ENCODE measurements around the gene EBF3.

Gene EBF3

DNA sequence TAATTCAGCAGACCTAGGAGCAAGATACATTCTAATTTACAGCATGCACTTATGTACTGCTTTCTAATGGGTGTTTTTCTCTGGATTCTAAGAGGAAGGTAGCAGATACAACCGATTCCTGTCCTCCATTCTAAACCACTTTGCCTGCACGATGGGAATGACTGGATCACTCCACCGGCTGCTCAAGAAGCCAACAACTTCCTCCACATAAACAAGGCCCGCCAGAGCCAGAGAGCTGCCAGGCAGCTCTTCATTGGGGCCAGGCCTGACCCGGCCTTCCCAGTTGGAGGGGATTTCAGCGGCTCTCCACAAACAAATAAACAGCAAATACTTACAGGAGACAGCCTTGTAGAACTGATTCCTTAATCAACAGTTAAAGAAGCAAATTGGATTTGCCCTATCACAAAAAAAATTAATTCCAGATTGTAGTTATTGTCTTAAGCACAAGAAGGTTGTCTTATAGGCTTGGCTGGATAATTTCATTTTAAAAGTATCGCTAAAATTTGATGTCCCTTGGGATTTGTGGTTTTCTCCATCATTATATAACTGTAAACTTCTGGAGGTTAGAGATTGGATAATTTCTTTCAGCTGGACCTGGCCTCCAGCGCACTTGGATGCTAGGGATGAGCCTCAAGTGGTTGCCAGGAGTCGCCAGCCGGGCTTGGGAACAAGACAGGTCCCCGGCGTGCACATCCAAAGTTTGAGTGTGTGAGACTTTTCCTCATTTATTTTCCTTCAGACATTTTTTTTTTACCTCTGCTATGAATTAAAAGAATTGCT, 20.9 kb downstream of the EBF3 start:
- DNase-seq (ENCODE audit: low read depth in 2 of 2) = no peak

DNA sequence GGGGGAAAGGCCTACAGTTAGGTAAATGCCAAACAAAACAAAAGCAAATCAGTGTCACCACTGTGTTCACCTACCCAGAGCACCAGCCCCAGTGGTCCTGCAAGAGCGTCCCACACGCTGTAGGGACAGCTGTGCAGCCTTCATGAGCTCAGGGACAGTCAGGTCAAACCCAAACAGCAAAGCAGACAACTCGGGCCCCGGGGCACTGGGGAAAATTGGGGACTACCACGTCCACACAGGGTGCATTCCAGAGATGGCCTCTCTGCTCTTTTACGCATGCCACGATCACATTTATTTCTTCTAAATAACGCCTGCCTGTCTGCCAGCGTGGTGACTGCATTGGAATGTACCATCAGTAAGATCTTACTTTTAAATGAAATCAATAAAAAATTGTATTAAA, 21.7 kb downstream of the EBF3 start:
- DNase-seq (ENCODE audit: low read depth in 2 of 2) = no peak

DNA sequence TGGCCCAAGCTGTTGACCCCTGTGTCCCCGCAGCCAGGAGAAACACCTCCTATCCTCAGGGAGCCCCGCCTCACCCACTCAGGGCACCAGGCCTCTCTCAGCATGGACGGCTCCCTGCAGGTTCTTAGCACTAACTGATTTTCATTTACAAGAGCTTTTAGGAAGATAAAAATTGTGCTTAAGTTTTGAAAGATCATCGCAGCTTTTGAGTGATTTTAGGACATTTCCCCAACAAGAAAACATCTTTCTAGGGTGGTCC, 22.1 kb downstream of the EBF3 start:
- DNase-seq (ENCODE audit: low read depth in 2 of 2) = no peak

DNA sequence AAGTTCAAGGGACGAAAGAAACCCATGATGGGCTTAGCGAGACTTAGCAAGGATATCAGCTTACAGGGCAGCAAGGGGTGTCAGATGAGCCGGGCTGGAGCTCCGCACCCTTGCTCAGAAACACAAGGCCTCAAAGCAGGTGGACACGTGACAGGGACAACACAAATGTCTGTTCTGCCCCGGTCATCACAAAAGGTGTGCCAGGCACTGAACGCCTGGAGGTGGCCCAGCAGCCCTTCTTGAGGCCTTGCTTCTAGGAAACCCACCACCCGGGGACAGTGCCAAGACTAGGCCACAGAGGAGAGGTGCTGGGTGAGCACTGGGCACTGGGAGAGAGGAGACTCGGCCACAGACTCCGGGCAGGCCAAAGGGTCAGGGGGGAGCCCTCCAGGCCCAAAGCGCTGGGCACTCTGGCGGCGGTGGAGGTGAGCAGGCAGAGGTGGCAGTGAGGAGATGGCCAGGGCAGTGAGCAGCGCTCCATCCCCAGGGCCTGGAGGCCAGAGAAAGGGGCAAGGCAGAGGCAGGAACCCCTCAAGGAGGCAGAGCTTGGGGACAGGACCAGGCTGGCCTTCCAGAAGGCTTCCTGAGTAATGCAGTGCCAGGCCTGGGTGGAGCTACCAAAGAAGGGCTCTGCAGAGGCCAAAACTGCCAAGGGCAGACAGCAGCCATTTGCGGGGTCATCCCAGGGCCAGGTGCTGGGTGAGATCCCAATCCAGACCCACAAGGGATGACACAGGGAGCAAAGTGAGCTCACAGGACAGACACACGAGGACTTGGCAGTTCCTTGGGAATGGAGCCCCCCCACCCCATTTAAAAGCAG, 22.7 kb downstream of the EBF3 start:
- no peak for DNase-seq (ENCODE audit: low read depth in 2 of 2)

DNA sequence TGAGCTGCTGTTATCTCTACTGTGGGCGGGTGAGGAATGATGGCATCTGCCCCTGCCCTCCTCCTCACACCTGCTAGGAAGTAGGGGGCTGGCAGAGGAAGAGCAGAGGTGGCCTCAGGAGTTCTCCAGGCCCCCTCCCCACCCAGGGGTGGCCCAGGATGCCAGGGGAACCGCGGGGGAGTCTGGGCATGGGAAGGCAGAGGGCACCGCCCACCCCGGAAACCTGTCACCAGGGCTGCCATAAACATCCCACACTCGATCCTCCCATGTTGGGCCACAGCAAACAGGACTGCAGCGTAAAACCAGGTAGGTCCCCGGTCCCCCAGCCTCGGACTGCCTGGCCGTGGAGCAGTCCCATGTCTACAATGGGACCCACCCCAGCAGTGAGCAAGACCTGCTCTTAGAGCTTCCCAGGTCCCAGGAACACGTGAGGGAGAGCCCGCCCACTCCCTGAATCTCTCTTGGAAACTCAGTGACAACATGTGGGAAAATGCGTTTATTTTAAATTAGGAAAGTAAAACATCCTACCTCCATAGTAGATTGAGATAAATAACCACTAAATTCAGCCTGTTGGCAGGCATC, 23.4 kb downstream of the EBF3 start:
- DNase-seq (ENCODE audit: low read depth in 2 of 2) = no peak

DNA sequence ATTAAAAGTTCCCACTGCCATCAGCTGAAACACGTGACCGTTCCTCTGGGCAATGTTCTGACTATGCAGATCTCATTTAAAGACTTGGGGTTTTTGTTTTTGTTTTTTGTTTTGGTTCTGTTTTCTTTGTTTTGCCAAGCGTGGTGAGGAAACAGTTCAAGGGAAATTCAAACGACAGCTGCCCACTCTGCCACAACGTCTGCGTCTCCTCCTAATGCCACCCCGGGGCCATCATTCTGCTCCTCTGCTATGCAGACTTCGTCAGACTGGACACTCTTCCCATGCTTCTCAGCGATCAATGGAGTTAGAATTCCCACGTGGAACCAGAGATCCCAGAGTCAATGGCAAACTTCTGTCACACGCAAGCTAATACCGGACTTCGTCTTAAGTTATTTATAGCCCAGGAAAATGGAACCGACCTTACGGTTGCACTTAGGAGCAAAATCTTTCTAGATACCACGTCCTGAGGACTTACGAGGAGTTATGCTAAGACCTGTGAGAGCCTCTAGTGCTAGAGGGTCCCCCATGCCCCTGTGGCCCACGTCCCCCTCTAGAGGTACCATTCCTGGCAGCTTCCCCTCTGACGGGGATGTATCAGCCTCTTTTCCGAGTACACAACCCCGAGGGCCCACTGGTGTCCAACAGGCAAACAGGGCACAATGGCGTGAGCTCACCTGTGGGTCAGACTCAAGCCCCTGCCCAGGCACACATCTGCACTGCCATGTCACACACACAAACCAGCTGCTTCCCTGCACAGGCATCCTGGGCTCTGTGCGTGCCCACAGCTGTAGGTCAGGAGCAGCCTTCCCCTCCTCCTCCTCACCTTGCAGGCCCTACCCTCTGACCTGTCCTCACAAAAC, 24.4 kb downstream of the EBF3 start:
- no peak for DNase-seq (ENCODE audit: low read depth in 2 of 2)

DNA sequence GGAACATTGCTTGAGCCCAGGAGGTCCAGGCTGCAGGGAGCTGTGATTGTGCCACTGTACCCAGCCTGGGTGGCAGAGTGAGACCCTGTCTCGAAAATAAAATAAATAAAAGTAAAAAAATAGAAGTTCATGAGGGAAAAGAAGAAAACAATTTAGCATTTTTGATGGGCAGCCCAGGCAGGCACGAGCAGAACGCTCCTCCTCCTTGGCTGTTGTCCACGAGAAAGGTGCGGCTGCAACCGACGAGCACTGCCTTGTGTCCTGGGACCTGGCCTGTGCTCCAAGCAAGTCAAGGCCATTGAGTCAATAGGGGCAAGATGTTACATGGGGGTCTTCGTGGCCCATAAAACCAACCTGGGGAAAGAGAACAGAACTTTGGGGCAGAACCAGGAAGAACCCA, 25.6 kb downstream of the EBF3 start:
- DNase-seq (ENCODE audit: low read depth in 2 of 2) = no peak

DNA sequence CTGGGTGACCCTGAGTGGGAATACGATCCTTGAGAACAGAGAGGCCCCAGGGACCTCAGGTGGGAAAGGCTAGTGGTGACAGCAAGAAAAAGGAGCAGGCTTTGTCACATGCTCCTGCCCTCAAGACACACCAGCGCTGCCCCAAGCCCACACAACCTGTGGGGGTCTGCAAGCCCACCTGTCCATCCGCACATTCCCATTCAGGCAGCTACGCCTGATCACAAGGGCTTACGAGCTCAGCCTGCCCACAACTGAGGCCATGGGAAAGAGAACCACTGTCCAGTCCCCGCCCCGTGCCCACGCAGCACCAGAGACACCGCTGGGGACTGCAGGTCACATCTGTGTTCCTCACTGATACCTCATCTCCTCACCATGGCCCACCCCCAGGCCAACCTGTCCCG, 26.7 kb downstream of the EBF3 start:
- no peak for DNase-seq (ENCODE audit: low read depth in 2 of 2)

DNA sequence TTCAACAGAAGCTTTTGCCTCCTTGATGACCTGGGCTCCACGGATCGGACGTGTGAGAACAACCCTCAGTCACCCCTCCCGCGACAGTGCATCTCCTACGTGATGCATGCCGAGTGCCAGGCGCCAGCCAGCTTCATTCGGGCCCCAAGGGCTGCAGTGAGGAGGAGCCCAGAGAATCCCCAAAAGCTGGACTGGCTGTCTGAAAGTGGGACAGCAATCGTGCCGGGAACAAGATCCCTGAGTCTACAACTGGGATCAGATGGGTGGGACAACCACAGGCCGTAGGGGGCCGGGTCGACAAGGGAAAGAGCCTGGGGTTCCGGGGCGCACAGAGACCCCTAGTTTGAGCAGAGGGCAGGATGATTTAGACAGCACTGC, 27.2 kb downstream of the EBF3 start:
- no peak for DNase-seq (ENCODE audit: low read depth in 2 of 2)

DNA sequence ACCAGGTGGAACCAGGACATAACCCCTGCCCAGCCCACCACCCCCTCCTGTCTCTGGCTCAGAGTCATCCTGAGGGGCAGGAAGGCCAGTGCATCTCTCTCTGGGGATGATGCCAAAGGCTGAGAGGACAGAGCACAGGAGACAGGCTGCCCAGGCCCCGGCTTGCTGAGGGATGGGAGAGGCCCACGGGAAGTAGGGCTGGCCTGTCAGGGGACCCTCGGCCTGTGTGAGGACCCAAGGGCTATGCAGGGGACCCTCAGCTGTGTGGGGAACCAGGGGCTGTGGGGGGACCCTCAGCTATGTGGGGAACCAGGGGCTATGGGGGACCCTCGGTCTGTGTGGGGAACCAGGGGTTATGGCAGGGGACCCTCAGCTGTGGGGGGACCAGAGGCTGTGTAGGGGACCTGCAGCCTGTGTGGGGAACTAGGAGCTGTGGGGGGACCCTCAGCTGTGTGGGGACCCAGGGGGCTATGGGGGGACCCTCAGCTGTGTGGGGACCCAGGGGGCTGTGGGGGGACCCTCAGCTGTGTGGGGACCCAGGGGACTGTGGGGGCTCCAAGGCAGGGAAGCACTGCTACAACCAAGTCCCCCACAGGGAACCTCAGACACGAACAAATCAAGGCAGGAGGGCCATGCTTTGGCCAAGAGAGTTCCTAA, 27.7 kb downstream of the EBF3 start:
- no peak for DNase-seq (ENCODE audit: low read depth in 2 of 2)

DNA sequence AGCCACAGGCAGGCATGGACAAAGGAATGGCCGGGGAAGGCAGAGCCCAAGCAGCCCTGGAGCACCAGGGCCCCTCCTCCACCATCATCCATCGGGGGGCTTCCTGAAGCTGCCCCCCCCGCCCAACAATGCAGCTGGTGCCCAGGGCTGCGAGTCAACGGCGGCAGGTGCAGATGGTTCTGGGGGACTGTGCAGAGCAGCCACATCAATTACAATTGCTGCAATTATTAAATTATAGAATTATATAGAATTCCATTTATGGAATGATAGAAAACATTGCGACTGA, 28.3 kb downstream of the EBF3 start:
- DNase-seq (ENCODE audit: low read depth in 2 of 2) = no peak

DNA sequence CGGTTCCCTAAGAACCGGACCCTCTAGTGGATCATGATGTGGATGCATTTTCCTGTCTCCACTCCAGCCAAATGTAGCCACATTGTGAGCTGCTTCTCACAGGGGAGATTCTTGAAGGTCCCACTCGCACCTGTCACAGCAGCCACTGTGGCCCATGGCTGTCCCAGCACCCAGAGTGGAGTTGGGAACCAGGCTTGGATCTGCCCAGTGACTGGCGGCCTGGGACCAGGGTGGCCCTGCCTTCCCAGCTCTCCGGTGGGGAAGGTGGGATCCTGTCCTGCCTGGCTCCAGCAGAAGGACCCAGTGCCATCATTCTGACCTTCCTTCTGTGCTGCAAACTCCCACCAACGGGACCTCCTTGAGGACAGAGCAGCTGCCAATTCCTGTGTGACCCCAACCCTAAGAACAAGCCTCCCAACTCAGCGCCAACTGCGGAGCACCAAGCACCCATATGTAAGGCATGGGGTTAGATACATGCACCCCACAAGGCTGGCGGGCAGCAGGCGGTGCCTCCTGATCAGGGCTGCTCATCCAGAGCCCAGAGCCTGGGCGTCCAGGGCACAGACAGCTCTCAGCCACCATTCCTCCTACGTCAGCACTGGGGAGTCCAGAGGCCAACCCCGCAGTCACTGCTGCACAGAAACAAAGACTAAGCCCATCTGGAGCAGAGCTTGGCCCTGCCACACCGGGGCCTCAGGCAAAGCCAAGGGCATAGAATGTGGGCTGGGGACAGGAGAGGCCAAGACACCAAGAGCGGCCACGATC, 28.8 kb downstream of the EBF3 start:
- DNase-seq (ENCODE audit: low read depth in 2 of 2) = no peak

DNA sequence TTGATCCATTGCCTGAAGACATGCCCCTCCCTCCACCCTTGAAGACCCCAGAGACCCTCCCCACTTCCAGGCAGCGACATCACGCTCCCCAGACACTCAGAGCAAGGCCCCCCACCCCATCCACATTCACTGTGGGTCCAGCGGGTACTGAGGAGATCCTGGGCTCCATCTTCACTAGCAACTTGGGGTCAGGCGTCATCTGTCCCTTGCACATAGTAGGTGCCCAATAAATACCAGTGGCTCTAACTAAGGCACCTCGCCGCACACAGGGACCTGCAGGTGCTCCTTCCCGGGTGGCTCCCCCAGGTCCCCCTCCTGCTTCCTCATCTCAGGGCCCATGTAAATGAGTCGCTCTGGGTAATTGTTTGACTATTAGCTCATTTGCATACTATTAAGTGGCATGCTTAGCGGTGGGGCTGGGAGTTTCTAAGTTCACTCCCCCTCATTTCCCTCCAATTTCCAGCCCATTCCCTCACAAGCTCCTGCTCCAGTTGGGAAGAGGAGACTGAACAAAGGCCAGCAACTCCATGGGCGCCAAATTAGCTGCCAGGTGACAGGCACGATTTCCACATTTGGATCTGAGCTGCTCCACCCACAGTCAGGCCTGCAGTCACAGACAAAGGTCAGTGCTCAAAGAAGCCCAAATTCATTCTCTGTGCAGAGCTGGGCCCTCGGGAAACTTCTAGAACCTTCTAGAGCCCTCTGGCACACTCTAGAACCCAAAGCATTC, 29.7 kb downstream of the EBF3 start:
- DNase-seq (ENCODE audit: low read depth in 2 of 2) = no peak

DNA sequence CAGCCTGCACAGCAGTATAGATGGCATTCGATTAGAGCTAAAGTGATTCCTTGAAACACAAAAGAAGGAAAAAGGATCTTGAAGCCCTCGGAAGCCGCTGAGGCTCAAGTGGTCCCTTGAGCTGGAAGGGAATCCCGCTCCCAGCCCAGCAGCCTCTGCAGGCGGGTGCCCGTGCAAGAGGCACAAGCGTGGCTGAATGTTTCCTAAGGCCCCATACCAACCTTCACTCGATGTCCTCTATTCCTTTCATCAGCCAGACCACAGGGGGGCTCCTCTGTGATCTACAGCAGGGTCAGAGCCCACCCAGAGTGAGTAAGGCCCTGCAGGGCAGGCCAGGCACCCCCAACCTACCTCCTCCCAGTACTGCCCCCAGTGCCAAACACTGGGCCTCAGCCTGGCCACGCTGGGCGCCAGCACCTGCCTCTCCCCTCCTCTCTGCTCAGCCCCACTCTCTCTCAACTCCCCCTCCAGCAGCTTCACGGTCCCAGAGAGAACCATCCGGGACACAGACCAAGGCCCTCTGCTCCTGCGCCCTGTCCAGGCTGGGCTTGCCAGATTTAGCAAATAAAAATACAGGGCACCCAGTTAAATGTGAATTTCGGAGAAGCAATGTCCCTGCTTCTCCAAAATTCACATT, 30.5 kb downstream of the EBF3 start:
- DNase-seq (ENCODE audit: low read depth in 2 of 2) = no peak

DNA sequence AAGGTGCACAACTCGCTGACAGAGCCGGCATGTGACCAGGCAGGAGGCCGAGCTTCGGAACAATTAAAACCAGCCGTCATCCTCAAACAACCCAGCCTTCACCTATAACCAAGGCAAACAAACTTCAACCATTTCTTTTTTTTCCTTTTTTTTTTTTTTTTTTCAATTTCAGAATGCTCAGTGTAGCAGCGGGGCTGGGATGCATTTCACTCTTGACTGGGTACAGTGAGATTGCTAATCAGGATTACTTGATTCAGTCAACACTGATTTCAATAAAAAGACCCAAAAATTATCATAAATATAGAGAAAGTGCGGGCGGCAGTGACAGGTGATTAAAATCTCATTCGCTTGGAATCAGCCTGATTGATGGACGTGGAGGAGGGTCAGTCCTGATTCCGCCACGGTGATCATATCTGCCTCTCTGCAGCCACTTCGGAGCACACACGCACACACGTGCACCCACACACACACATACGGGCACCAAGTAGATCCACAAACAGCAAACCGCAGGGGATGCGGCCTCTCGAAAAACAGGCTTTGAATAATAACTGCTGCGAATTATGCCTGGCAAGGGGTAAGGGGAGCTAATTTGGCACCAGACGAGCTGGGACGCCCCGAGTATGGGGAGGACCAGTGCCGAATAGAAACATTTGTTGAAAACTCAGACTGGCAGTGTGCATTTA, 31.2 kb downstream of the EBF3 start:
- no peak for DNase-seq (ENCODE audit: low read depth in 2 of 2)

DNA sequence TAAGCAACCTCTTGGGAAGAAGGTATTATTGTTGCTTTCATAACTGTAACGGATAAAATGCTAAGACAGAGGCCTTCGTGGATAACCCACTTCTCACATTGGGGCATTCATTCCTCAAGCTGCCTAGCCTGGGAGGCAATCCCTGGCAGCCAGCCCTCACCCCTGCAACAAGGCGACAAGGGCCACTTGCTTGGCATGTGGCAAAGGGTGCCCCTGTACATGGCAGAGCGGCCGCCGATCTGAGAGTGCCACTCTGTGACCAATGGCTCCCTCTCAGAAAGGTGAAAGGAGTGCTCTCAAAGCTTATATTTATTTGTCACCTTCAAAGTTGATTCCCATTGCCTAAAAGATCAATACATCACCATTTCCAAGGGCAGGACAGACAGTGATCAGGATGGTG, 31.9 kb downstream of the EBF3 start:
- DNase-seq (ENCODE audit: low read depth in 2 of 2) = no peak

DNA sequence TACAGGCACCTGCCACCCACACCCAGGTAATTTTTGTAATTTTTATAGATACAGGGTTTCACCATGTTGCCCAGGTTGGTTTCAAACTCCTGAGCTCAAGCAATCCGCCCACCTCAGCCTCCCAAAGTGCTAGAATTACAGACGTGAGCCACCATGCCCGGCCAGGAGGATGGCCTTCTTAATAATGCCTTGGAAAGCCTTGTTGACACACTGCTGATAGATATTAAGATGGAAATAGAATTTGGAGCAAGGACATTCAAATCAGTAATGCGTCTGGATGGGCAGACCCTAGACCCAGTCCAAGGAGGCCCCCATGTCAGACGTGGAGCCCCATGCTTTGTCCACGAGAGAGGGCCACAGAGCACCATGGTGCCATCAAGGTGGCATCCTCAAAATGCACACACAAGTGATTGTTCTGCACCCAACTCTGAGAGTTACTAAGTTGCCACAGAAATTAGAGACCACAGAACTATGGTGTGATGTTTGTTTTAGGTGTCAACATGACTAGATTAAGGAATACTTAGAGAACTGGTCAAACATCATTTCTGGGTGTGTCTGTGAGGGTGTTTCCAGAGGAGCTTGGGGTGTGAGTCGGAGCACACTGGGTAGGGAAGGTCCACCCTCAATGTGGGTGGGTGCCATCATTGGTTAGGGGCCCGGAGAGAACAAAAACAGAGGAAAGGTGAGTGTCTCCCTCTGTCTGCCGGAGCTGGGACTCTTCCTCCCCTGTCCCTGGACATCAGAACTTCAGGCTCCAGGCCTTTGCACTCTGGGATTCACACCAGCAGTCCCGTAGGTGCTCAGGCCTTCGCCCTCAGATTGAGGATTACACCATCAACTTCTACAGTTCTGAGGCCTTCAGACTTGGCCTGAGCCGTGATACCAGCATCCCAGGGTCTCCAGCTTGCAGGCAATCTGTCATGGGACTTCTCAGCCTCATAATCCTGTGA, 34.5 kb downstream of the EBF3 start:
- no peak for DNase-seq (ENCODE audit: low read depth in 2 of 2)

DNA sequence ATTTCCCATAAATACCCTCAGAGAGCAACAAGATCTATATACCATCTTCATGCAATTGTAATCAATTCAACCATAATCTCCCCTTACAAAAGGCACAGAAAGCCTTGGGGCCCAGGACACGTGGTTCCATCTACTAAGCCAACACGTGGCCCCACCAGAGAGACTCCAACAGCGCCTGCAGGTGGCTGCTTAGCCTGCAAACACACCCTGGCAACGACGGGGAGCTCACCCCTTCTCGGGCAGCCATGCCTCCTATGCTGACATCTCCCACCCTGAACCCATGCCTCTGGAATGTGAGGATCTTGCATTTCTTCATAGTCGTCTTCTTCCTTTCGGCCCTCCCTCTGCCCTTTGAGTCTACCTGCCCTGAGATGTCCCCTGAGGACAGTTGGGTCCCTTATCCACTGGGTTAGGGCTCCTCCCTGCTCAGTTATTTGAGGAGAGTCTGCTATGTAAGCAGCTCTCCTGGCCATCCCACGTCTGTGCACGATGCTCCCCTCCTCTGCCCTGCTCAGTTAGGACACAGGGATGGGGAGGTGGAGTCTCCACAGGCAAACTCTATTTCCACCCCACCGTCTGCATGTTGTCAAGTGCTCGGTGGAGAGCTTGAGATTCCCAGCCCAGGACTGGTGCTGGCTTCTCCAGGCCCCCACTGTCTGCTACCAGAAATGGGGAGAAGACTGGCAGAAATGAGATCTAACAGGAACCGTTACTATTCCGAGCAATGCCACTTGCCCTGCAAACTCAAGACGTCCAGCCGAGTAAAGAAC, 36.5 kb downstream of the EBF3 start:
- no peak for DNase-seq (ENCODE audit: low read depth in 2 of 2)

Measured in stimulated activated CD4-positive, alpha-beta T cell treated with anti-CD3 and anti-CD28 coated beads, Interleukin-12 subunit alpha, Interleukin-12 subunit beta, amount 100 ng/mL, for 24 hours (primary cell).